Panc1 (cell line): ENCODE results near the gene WSCD1.

ENCODE experiments used
- CTCF ChIP-seq: fragments of 450-650 bp; IDR thresholded peaks from 2 replicates; pipeline ENCODE4 v1.5.1; 2017; ENCODE audit warnings: mild to moderate bottlenecking
- POLR2AphosphoS5 ChIP-seq: IDR thresholded peaks from 2 replicates; pipeline ENCODE4 v1.6.1; 2012; ENCODE audit warnings: mild to moderate bottlenecking, low read depth, low read length, moderate library complexity
- REST ChIP-seq, 2 experiments: IDR thresholded peaks; 2 replicates each; pipeline ENCODE4 v1.6.1; 2011 to 2012; ENCODE audit warnings: low read depth in 2 of 2, control low read depth in 1 of 2, low read length in 1 of 2, mild to moderate bottlenecking in 1 of 2, moderate library complexity in 1 of 2; ENCODE audit not compliant: insufficient read depth in 1 of 2
- SIN3A ChIP-seq: IDR thresholded peaks from 2 replicates; pipeline ENCODE4 v1.6.1; 2012; ENCODE audit warnings: low read depth, mild to moderate bottlenecking, low read length, moderate library complexity, borderline replicate concordance; ENCODE audit not compliant: insufficient read depth

GRCh38 chr17:6099492-6099891 is 29.3 kb downstream of the WSCD1 start:
- no peak for TF ChIP-seq CTCF
- TF ChIP-seq REST (IDR thresholded peaks at IDR 0.05; ENCODE audit: insufficient read depth in 1 of 2, low read depth in 2 of 2, low read length in 1 of 2), result no peak
- no peak for TF ChIP-seq POLR2AphosphoS5
- TF ChIP-seq SIN3A, result no peak
